Measurements from ENCODE around the gene UQCRQ. TPM values are rescaled to one million over a fixed set of nuclear protein-coding genes. Genes with fewer than 3 reads are reported as not detected.

Gene UQCRQ
- total and polyA plus RNA-seq, 2 donors (not counting 3 experiments of a cell fraction or from before 2014, with no cell fraction given), result 246 to 390 TPM

DNA sequence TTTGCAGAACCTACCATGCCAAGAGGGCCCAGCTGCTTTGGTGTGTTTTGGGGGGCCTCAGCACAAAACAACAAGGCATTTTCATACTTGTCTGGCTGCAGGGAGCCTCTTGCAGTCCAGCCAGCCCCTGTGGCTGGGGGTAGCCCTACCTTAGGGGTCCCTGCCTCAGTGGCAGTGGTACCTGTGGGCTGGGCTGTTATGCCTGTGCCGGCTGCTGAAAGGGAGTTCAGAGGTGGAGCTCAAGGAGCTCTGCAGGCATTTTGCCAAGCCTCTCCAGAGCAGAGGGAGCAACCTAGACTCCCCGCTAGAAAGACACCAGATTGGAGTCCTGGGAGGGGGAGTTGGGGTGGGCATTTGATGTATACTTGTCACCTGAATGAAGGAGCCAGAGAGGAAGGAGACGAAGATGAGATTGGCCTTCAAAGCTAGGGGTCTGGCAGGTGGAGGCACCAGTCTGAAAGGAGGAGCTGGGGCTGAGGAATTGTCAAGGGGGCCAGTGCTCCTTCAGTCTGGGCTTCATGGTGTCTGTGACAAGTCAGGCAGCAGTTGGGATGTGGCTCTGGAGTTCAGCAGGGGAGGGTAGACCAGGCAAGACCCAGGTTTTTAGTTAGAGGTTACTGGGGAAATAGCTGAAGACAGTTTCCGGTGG, 37.5 kb upstream of the UQCRQ start:
- Histone ChIP-seq H3K4me3 (replicated peaks in 1 of 3; ENCODE audit: insufficient read depth in 1 of 3, low read depth in 1 of 3, low read length in 3 of 3) (peak overlapping the region in 1 of 3 experiments; percentile 59), H3K27ac (ENCODE audit: insufficient read depth, low read depth, low read length) (no peak overlapping the region), H3K79me2 (ENCODE audit: control insufficient read depth, insufficient read depth, low read length) (no peaks in the 10 kb centered on the region), H3K36me3 (ENCODE audit: control insufficient read depth in 2 of 2, extremely low read depth in 1 of 2, insufficient read depth in 2 of 2, low read length in 2 of 2) (peaks cover 2% of the 10 kb centered on the region in 2 experiments), H3K4me2 (ENCODE audit: insufficient read depth, low read length) (peak overlapping the region; percentile 61), H3K27me3 (ENCODE audit: control insufficient read depth in 2 of 2, insufficient read depth in 2 of 2, low read length in 2 of 2) (no peaks in the 10 kb centered on the region), H2AFZ (ENCODE audit: low read depth, low read length) (peak overlapping the region; percentile 93), H3K9me1 (replicated peaks; ENCODE audit: control insufficient read depth, extremely low read depth, insufficient read depth, low read length) (no peaks in the 10 kb centered on the region), H3K9ac (replicated peaks; ENCODE audit: extremely low read depth, insufficient read depth, low read length) (no peak overlapping the region), H4K20me1 (replicated peaks; ENCODE audit: control insufficient read depth, extremely low read depth, insufficient read depth, low read length) (no peaks in the 10 kb centered on the region), H3K4me1 (ENCODE audit: control insufficient read depth, extremely low read depth, insufficient read depth, low read length) (peaks cover 12% of the 10 kb centered on the region), H3K9me3 (replicated peaks; ENCODE audit: control insufficient read depth, insufficient read depth, low read length) (no peaks in the 10 kb centered on the region)
- intact Hi-C loops (cut with micrococcal nuclease) (loop anchor here (10.0 kb wide), 1 partner anchor 534 kb away; the partner anchor contains the start of gene SLC22A4), dilution Hi-C loops (cut with MboI; ENCODE audit: extremely low pct_ligation_motif_present, low sequenced_read_pairs) (no loop called here)
- DNase-seq (ENCODE audit: low read depth, low spot score) (peak; percentile 21), FAIRE-seq (no peak)
- ChIA-PET POLR2A (interaction anchor here (0.9 to 1.0 kb wide), 2 partner anchors 14 to 38 kb away, joined by 3 read pairs; no protein-coding TSS in a partner anchor), CTCF (interaction anchor here (0.6 to 9.9 kb wide), 15 partner anchors 9 to 323 kb away, joined by 3 to 122 read pairs (median 4); partner anchors contain the start of genes GDF9, LEAP2 and UQCRQ)
- TSS peak; percentile 33 for BruUV-seq (replicated peaks)
- TF ChIP-seq MYC (IDR thresholded peaks at IDR 0.05; ENCODE audit: low read depth, low read length), result no peak
- TF ChIP-seq, protein P1, sequence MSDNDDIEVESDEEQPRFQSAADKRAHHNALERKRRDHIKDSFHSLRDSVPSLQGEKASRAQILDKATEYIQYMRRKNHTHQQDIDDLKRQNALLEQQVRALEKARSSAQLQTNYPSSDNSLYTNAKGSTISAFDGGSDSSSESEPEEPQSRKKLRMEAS (IDR thresholded peaks at IDR 0.05; ENCODE audit: insufficient read depth, insufficient read length), result no peak
- TF ChIP-seq GATA2 (IDR thresholded peaks at IDR 0.05; ENCODE audit: insufficient read depth, insufficient read length, low read depth, low read length), result no peak
- TF ChIP-seq POLR2AphosphoS5 (IDR thresholded peaks at IDR 0.05; ENCODE audit: insufficient read depth, low read depth, low read length), result no peak
- TF ChIP-seq FOS (IDR thresholded peaks at IDR 0.05; ENCODE audit: borderline replicate concordance, insufficient read depth, low read length), result no peak
- TF ChIP-seq CTCF (IDR thresholded peaks at IDR 0.05; ENCODE audit: extremely low read depth in 1 of 2, insufficient read depth in 1 of 2, low read depth in 1 of 2, low read length in 2 of 2), result no peak
- TF ChIP-seq EZH2 (IDR thresholded peaks at IDR 0.05; ENCODE audit: borderline replicate concordance, low read depth, low read length, severe bottlenecking), result no peak
- TF ChIP-seq POLR2A (IDR thresholded peaks at IDR 0.05; ENCODE audit: low read depth, low read length), result no peak
- no peak for TF ChIP-seq JUN (IDR thresholded peaks at IDR 0.05; ENCODE audit: borderline replicate concordance, insufficient read depth, insufficient read length, low read depth)
